GM19395 (cell line): ENCODE data around the gene RNF115.
"Not testable (repeated sequence)": the region's sequence is repeated elsewhere in the genome, so short reads cannot be mapped to it uniquely, and the experiment has no call there.

Experiments used
- ATAC-seq: cut with Tn5 transposase; IDR thresholded peaks from one replicate; pipeline ENCODE4 v1.9.1; 2021; ENCODE audit warnings: mild to moderate bottlenecking, moderate library complexity; ENCODE audit not compliant: unreplicated experiment

RNF115 gene

DNA sequence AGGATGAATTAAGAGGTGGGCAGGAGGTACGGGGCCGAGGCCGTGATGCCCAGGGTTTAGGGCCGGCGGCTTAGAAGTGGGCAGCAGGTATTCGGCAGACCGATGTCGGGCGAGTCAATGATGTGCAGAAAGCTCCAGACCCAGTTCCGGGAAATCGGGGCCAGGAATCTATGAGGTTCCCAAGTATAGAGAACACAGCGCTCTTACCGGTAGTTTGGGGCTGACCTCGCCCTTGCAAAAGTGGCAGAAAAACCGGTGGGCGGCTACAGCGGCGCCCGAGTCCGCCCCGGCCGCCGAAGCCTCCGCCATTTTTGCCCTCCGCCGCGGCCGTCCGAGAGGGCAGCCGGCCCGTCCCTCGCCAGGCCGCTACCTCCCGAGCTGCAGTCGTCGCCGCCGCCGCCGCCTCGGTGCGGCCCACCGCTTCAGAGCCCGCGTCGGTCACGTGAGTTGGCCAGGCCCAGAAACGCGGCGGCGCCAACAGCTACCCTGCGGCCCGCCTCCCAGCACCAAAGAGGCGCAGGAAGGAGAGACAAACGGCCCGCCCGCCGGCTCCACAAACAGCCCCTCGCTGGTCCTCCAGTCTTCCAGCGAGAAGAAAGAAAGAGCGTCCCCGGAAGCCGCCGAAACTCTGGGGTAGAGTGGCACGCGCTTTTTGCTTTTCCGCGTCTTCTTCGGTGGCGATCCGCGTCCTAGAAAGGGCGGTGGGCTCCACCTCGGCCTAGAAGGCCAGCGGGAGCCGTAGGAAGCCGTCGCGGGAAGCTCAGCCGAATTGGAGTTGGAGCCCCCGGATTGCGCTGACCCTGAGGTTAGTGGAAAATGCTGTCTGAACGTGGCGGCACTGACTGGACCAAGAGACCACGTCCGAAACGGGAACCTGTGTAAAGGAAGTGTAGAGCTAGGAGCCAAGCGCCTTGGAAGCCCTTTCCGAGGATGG is at the start of gene RNF115, which contains the start of gene POLR3C:
TSS of gene RNF115 (minus strand) at position 531 of the 934 bp plus-strand sequence. CDS start at position 309, 222 bp downstream.
TSS of gene POLR3C (plus strand) at position 636 of the 934 bp plus-strand sequence. CDS start 1,577 bp downstream, outside the sequence.
- peak; percentile 77 for ATAC-seq

DNA sequence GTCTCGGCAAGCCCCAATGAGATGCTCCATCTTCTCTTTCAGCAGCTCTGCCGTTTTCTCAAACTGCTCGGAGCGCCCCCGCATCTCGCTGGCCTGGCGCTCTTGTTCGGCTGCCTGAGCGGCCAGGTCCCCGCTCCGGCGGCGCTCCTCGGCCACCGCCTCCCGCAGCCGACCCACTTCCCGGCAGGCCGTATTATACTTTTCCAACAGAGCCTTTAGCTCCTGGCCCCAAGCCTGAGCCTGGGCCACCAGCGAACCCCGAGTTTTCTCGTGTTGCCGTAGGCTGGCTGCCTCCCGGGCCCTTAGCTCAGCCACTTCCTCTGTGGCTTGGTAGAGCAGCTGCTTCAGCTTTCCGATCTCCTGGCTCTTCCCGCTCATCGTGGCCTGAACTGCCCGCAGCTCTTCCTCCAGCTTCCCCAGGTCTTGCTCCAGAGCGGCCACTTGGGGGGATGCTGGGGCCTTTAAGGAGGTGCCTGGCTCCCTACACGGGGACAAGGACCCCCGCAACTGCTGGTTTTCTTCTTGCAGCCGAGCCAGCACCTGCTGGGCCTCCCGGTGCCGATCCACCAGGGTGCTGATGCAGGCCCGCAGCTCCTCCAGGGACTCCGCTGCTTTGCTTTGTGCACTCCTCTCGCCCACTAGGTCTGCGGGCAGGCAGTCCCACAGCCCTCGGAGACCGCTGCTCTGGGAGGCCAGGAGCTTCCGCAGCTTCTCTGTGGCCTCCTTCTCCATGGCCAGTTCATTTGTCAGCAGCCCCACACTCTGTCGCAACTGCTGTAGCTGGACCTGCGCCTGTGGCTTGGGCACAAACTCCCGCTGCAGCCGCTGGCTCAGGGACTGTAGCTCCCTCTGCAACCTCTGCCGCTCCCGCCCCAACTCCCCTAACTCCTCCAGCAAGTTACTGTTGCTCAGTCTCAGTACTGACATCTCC is 48.4 kb upstream of the RNF115 start:
- no peak for ATAC-seq

DNA sequence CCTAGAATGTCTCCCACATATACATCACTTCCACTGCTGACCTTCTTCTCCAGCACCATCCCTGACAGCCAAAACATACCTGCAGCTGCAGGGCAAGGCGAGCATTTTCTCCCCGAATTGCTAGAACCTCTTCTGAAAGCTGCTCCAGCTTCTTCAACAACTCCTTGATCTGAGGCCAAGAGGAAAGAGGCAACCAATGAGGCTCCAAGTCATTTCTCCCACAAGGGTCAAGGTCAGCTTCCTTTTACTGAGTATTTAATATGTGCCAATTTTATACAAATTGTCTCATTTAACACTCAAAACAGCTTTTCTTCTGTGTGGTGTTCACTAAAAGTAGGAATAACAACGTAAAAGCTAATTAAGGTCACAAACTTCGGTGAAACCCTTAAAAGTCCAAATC is 44.3 kb upstream of the RNF115 start:
- ATAC-seq, result no peak

DNA sequence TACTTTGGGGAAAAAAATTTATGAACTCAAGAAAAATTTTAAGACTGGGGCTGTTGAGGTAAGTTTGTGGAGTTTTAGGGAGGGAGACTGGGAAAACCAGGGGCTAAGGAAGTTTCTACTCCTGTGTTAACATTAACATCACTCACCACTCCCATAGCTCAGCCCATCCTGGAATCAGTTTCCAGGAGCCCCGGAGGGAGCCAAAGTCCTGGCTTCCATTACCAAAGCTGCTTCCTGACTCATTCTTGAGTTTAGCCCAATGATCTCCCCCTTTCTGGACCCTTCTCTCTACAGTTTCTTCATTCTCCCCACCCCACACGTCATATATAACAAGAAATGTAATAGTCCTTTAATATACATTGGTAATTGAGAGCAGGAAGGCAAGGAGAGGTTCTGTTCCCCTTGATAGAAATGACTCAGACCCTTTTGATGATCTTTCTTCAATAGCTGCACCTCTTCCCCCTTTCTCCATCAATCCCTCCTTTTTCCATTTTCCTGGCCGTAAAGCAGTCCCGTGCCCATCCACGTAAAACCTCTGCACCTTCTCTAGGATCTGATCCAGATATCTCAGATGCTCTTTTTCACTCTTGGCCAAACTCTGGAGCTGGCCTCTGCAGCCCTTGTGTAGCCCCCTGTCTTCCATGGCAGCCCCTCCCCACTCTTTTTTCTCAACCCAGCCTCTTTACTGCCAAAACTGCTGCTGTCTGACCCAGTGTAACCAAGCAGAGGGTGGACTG is 39.6 kb upstream of the RNF115 start:
- no peak for ATAC-seq

DNA sequence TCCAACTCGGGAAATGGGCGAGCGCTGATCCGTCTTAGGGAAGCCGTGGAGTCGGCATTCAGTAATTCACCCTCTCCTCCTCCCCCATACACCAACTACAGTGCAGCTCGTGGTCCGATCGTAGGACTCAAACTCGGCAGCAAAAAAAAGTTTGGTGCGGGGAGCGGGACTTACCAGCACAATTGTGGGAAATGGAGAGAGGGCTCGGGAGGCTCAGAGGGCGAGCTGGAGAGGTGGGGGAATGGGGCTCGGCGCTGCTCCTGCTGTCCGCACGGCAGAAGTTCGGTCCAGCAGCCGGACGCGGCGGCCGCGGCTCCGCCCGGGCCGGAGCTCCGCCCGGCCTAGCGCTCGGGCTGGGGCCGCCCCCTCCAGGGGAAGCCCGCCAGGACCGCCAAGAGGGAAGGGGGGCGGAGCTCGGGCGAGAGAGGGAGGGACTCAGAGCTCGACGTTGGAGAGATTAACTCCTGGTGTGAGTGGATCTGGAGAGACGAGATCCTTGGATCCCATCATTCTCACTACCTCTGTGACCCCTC is 35.7 kb upstream of the RNF115 start:
- ATAC-seq, result peak; percentile 62

DNA sequence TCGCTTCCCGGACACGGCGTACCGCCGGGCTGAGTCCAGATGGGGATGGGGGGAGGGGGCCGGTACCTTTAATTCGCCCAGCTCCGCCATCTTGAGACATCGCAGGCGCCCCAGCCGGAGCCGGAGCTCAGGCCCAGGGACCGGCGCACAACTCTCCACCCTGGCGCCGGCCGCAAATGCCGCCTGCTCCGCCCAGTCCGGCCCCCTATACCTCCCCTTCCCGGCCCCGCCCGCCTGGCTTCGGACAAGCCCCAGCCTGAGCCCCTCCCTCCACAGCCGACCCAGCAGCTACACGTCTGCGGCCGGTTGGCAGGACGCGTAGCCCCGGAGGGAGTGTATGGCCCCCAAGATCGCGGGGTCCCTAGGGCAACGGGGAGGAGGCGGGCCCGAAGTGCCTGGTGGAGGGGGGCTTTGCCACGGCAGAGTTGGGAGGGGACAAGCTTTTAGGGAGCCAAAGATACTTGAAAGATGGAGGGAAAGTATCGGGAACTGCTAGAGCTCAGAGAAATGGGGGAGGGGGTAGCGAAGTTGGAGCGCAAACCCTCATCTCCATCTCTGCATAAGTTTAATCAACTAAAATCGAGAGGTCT is 35.1 kb upstream of the RNF115 start, which contains the start of gene PIAS3:
TSS of gene PIAS3 (minus strand) at position 181 of the 590 bp plus-strand sequence. CDS start at position 90, 91 bp downstream.
- peak; percentile 78 for ATAC-seq

DNA sequence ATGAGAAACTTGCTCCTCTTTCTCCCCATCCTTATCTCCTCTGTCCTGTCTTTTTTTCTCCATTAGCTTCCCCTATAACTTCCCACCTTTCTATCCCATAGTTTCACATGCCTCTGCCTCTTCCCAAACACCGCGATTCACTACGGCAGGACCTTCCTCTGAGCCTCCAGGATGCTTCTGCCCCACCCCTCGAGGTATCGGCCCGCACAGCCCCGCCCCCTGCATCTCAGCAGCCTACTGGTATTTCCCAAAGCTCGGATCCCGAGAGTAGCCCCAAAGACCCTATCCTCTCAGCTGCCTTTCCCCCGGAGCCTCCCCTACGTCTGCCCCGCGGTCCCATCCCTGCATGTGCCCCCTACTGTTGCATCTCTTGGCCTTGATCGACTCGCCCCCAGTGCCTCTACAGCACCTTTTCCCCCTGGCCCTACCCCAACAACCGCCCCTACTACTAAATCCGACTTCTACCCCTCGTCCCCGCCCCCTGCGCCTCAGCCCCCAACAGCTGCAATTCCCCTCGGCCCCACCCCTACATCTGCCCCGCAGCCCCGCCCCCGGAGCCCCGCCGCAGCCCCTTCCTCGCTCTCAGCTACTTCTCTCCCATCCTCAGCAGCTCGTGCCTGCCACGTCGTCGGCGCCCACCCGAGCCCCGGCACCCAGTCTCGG is 34.5 kb upstream of the RNF115 start:
- no peak for ATAC-seq

DNA sequence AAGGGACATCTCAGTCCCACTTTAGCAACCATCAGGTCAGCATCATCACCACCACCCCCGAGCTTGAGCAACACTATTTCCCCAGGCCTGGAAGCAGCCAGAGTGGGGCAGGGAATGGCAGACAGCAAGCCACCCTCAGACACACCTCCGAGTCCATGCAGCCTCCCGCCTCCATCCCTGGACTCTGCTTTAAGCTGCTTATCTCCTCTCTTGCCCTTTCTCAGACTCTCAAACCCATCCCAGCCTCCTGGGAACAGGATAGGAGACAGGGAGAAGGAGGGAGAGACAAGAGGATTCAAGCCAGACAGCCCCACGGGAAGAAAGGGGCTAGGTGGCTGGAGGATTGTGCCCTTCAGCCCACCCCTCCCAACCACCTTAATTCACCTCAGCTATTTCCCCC is 33.3 kb upstream of the RNF115 start:
- no peak for ATAC-seq

DNA sequence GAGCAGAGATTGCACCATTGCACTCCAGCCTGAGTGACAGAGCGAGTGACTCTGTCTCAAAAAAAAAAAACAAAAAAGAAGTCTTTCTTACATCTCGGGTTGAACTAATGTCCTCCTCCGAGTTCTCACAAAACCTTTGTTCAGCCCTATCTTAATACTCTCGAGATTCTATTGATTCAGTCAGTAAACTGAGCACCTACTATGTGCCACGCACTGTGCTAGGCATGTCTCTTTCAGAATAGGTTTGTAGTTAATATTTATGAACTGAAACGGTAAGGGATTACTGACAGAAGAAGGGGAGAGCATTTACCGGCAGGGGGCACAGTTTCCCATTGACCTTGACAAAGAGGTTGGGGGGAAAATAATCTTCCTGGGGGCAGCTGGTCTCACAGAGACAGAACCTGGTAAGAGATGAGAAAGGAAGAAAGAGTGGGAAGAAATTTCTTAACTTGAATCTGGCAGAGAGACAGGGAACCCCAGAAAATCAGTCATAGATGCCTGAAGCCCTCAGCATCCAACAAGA is 31.6 kb upstream of the RNF115 start:
- ATAC-seq, result no peak

DNA sequence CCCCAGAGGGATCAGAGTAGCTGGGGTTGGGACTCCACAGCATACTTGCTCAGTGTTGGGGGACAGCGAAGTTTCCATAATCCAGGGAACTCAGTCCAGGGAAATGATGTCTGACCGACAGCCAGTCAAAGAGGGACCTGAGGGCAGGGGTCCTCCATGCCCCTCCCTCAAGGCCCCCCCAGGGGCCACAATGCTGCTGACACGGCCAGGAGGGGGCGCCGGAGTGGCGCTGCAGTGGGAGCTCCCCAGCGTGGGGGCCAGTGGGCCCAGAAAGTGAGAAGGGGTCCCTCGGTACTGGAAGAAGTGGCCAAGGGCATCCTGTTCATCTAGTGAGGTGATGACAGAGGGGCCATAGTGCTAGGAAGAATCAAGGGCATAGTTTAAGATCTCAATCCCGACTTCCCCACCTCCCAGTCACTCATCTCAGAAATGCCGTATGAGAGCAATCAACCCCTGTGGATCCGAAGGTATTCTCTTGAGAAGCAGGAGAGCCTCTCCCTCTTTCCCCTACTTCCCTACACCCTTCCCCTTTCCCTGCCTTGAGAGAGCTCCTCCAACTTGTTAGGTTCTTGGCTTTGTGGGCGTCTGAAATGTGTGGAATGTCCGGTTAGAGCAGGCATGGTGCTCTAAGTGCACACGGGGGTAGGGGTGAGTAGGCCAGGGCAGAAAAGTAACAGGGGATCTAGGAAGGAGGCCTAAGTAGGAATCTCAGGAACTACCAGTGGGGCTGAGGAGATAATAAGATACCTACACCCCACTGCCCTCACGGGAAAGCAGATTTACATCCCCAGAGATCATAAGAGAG is 25.7 kb upstream of the RNF115 start:
- ATAC-seq, result no peak

DNA sequence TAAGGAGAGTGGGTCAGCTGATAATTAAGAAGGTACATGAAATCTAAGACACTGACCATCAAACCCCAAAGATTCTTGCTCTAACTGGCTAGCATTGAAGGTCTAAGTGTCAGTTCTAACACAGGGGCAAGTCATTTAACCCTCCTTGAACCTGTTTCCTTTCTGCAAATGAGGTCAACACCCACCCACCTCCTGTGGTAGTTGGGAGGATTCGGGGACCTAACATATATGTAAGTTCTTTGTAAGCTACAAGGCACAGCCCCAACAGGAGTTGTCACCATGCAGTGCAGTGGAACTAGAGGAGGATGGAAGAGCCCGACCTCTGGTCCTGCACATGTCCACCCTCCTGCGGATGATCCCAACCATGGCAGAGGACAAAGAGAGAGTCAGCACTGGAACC is 23.9 kb upstream of the RNF115 start:
- ATAC-seq, result no peak

DNA sequence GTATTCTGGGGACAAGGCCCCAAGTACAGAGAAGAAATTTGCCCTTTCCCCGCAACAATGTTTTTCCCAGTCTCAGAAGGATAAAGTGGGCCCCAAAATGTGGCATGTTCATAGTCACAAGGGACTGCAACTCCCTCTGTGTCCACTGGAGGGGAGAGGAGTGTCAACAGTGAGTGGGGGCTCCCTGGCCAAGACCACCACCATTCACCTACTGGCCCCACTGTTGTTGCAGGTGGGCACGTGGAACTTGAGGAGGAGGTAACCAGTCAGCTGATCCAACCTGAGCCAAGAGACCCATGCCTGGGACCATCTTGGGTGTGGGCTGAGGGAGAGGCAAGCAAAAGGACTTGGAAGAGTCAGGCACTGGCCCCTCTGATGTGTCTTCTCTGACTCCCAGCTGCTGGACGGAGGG is 22.3 kb upstream of the RNF115 start:
- ATAC-seq, result no peak

DNA sequence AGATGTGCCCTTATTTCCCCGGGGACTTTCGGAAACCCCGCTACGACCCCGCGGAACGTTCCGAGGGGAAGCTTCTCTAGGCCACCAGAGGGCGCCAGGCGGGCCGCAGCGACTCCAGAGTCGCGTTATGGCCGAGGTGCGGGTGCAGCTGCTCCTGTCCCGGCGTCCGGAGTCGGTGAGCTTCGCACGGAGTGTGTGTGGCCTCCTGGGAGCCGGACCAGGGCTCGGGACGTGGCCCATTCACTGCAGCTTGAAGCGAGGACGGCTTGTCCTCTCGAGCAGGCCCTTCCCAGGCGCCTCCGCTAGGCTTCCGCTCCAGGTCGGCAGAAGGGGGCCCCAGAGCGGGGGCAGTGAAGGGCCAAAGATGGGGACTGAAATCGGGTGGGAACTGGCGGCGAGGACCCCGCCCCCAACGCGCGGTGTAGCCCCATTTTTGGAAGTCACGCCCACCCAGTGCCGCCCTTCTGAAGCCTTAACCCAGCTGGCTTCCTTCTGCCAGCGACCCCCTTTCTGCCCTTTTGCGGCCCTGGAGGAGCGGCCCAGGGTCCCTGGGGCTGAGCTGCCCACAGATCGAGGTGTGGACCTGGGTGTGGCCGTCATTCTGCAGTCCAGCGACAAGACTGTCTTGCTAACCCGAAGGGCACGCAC is 21.7 kb upstream of the RNF115 start, which contains the start of gene NUDT17:
TSS of gene NUDT17 (plus strand) at position 117 of the 648 bp plus-strand sequence. CDS start at position 128, 11 bp downstream.
- ATAC-seq, result peak; percentile 65

DNA sequence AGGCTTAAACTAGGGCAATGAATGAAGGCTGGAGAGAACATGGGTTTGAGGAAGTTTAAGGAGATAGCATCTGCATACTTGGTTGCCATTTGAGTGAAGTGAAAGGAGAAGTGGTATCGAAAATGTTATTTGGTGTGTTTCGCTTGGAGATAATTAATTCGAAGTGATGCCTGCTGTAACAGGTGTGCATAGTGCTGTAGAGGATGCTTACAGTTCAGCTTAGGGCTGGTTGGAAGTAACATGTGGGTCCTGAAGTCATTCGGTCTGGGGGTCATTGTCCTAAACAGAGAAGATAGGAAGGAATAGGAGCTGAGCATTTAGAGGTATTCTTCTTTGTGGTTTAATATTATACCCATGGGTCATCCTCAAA is 21.2 kb upstream of the RNF115 start:
- peak; percentile 77 for ATAC-seq

DNA sequence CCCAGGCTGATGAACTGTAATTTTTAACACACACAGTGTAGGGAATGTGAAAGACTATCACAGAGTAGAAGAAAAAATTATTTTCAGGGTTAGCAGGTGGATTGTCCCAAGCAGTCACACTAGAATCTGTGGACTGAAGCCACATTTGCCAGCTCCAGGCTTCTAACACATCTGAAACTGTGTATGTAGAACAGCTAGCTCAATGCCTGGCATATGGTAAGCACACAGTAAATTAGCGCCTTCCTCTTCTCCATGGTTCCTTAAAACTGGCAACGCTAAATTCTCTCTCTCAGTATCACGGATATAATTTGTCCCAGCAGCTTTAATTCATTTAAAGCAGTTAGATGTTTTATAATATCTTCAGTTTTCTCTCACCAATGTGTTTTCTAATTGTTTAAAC is 19.1 kb upstream of the RNF115 start:
- ATAC-seq, result no peak

DNA sequence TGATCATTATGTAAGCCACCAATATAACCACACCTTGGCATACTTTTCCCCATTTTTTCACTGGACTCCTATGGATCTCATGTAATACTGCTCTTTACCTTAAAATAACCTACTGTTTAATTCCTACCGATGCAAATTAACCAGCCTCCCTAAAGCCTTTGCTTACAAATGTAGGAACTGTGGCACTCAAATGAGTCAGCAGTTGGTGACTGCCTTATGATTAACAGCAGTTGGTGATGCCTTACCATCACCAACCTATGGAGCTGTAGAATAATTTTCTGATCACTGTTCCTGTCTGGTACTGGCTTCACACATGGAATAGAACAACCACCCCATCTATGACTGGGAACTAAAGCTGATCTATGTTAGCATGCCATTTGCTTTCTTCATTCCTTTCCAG is 13.8 kb upstream of the RNF115 start:
- no peak for ATAC-seq

DNA sequence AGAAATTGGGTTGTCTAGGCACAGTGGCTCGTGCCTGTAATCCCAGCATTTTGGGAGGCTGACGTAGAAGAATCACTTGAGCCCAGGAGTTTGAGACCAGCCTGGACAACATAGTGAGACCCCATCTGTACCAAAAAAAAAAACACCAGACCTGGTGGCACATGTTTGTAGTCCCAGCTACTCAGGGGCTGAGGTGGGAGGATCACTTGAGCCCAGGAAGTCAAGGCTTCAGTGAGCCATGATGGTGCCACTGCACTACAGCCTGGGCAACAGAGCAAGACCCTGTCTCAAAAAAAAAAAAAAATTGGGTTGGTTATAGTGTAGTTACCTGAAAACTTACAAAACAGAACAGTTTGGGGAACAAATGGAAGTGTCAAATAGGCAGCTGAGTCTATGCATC is 6.9 kb upstream of the RNF115 start:
- not testable (repeated sequence) for ATAC-seq
